Stimulated activated CD4-positive, alpha-beta T cell treated with anti-CD3 and anti-CD28 coated beads, Interleukin-1b, Interleukin-23, amount 100 ng/mL, for 4 hours (primary cell): ENCODE results near the gene SORCS2.

Source experiments
- DNase-seq, 2 donors: peaks; one replicate each; pipeline ENCODE4 v3.0.0-alpha.2; 2020; ENCODE audit warnings: low read depth in 2 of 2

Gene SORCS2

GRCh38 chr4:7244331-7244665 is 52.0 kb downstream of the SORCS2 start:
- DNase-seq: no peak

DNA sequence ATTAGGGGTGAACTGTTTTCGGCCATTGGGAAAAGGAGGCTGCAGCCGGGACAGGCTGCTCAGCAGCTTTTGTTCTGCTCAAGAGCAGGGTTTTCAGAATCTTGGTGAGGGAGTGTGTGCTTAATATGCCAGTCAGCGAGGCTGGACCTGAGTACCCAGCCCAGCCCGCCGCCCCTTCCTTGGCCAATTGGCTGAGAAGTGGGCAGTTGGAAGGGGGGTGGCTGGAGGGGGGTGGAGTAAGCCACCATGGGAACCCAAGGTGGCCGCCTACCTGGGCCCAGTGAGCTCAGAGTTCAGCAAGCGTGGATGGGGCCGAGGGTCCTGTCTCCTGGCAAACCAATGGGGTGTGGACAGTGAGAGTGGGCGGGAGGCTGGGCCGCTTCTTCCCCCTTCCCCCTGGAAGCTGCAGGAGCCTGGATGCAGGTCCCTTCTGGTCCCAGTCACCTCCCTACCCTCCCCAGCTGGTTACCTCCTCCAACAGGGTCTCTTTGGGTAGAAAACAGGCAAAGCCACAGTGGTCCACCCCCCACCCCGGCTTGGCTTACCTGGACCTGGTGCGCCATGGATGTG is 52.5 kb downstream of the SORCS2 start:
- no peak for DNase-seq

- DNase-seq: no peak
These were observed 55.2 kb downstream of the SORCS2 start for GRCh38 chr4:7247521-7247920.

- no peak for DNase-seq
These were observed 55.6 kb downstream of the SORCS2 start for GRCh38 chr4:7247946-7248345.

GRCh38 chr4:7248857-7249256 is 56.5 kb downstream of the SORCS2 start:
- no peak for DNase-seq

GRCh38 chr4:7251321-7251720 is 59.0 kb downstream of the SORCS2 start:
- no peak for DNase-seq

DNA sequence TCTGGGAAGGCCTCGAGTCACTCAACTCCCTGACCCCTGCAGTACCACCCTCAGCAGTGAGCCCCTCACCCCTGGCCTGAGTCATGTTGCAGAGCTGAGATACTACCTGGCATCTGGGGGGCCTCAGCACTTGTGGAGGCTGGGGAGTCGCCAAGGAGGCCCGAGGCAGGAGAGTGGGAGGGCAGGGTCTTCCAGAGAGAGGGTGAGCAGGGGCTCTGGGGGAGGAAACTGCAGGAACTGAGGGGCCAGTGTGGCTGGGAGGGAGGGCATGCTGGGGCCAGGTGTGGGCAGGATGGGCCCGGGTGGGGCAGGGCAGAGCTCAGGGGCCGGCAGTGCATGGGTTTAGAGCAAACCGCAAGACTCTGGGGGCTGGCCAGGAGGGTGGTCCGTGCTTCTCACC is 59.7 kb downstream of the SORCS2 start:
- DNase-seq: no peak

- no peak for DNase-seq
These were observed 60.4 kb downstream of the SORCS2 start for GRCh38 chr4:7252510-7253340.

DNA sequence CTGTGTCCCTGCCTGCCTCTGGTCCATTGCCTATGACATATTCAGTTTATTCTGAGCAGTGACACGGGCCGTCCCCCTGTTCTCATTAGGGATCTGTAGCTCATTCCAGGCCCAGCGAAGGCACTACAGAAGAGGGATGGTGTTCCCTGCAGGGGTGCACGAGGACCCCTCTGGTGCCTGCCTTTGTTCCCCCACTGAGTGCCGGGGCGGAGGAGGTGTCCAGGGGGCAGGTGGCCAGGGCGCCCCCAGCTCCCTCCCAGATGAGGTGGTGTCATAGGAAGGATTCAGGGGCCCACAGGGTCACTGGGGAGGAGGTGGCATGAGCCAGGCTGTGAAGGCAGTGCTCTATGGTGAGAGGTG is 61.0 kb downstream of the SORCS2 start:
- no peak for DNase-seq

GRCh38 chr4:7253837-7254236 is 61.5 kb downstream of the SORCS2 start:
- no peak for DNase-seq

DNA sequence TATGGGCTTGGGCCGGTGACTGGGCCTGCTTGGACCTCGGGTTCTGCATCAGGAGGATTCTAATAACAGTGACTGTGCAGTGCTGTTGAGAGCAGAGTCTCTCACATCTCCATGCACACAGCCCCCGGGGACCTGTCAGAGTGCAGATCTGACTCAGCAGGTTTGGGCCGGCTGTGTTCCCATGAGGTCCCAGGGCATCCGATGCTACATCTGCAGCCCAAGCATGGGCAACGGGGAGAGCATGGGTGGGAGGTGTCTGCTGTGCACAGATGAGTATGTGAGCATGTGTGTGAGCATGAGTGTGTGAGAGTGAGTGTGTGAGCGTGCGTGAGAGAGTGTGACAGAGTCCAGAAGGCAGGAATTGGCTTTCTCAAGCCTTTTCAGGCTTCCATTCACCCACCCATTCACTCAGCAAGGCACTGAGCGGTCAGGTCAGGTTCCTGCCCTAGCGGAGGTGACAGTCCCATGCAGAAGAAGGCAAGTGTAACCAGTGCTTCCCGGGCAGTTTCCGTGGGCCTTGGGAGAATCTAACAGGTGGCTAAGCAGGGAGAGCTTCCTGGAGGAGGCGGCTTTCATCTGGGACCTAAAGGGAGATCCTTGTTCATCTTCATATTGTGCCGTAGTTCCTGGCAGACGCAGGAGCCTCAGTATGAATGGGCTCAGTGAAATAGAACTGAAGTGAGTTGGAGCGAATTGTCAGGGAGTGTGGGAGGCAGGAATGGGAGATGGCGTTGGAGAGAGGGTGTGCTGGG is 62.6 kb downstream of the SORCS2 start:
- DNase-seq: no peak

GRCh38 chr4:7255488-7255881 is 63.1 kb downstream of the SORCS2 start:
- DNase-seq: no peak

GRCh38 chr4:7255996-7256395 is 63.7 kb downstream of the SORCS2 start:
- no peak for DNase-seq

- no peak for DNase-seq
These were observed 64.9 kb downstream of the SORCS2 start for GRCh38 chr4:7256984-7257810.

GRCh38 chr4:7259039-7259438 is 66.7 kb downstream of the SORCS2 start:
- no peak for DNase-seq

- DNase-seq: no peak
These were observed 68.2 kb downstream of the SORCS2 start for GRCh38 chr4:7260569-7260968.

GRCh38 chr4:7261087-7261486 is 68.7 kb downstream of the SORCS2 start:
- no peak for DNase-seq

- DNase-seq: no peak
These were observed 69.2 kb downstream of the SORCS2 start for GRCh38 chr4:7261536-7261935.

GRCh38 chr4:7262134-7262533 is 69.8 kb downstream of the SORCS2 start:
- no peak for DNase-seq

DNA sequence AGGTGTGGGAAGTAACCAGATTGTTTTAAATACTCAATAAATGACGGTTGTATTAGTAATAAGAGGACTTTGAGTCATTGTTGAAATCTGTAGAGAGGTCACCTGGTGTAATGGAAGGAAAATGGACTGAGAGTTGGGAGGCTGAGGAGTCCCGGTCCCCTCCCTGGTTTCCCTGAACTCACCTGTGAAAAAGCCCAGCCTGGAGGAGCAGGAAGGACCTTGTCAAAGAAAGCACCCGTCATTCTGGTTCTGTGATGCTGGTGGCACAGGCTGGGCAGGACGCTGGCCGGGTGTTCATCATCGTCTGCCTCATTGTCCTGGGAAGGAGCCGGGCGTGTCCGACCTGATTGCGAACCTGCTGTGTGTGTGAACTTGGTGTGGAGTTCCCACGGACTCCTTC is 70.8 kb downstream of the SORCS2 start:
- no peak for DNase-seq

GRCh38 chr4:7264694-7265093 is 72.4 kb downstream of the SORCS2 start:
- DNase-seq: no peak
